ENCODE data around the gene ATG7. TPM values are rescaled to one million over a fixed set of nuclear protein-coding genes. Genes with fewer than 3 reads are reported as not detected.
A peak's percentile ranks its signal among the peaks of the same experiment; 100 is the strongest.

ATG7 gene
- total and polyA plus RNA-seq, 10 of the 15 experiments (the other 5 are each of a cell fraction or from before 2014, with no cell fraction given): 13.5 to 49.5 (median 26.4) TPM

GRCh38 chr3:11291808-11292207 is 19.6 kb downstream of the ATG7 start:
- CTCF ChIA-PET: interaction anchor here (0.9 to 5.1 kb wide), 3 partner anchors 19 to 43 kb away, joined by 3 to 31 read pairs (median 6); partner anchors contain the start of gene ATG7
- RAD21 ChIA-PET (ENCODE audit: unreplicated experiment): interaction anchor here (1.4 to 2.5 kb wide), 2 partner anchors 9 to 19 kb away, joined by 7 to 14 read pairs; partner anchors contain the start of gene ATG7
- 90% methylated on average over 5 of the region's 5 CpGs for WGBS (ENCODE audit: insufficient coverage, insufficient replicate concordance, low lambda C conversion rate, missing lambda C conversion rate)
- H3K4me3 ChIP-seq: no peak overlapping the region
- H3K4me1 ChIP-seq (ENCODE audit: control insufficient read depth, insufficient read depth, low read length): peaks cover 36% of the 10 kb centered on the region
- SMC1A ChIA-PET (ENCODE audit: uncharacterized antibody, unreplicated experiment): interaction anchor here (1.1 to 7.2 kb wide), 4 partner anchors 9 to 53 kb away, joined by 4 to 73 read pairs (median 32); partner anchors contain the start of gene ATG7
- peaks cover 0 to 2% of the 10 kb centered on the region in 2 experiments; a peak in 1 of 4 replicates for H3K36me3 ChIP-seq (ENCODE audit: control insufficient read depth in 2 of 2, insufficient read depth in 2 of 2, low read length in 1 of 2)
- no peak overlapping the region for H3K9ac ChIP-seq (ENCODE audit: control insufficient read depth, insufficient read depth, low read length)
- no peaks in the 10 kb centered on the region for H4K20me1 ChIP-seq (ENCODE audit: control insufficient read depth, insufficient read depth)
- intact Hi-C loops (cut with micrococcal nuclease; ENCODE audit: unreplicated experiment): no loop called here
- FAIRE-seq (no peak), DNase-seq (ENCODE audit: low read depth, low spot score) (no peak), ATAC-seq (no peak)
- no peaks in the 10 kb centered on the region for H3K9me3 ChIP-seq (replicated peaks; ENCODE audit: control insufficient read depth, insufficient read depth, low read length)
- no TSS peak for BruUV-seq (replicated peaks)
- TF ChIP-seq MEF2B (IDR thresholded peaks at IDR 0.05; ENCODE audit: partially characterized antibody, poor library complexity, severe bottlenecking): no peak
- peaks cover 2% of the 10 kb centered on the region for H3K79me2 ChIP-seq (ENCODE audit: control insufficient read depth, insufficient read depth, low read length)
- in situ Hi-C loops (cut with MboI): no loop called here
- POLR2A ChIA-PET: interaction anchor here (1.0 to 1.4 kb wide), 2 partner anchors 19 to 20 kb away, joined by 3 to 4 read pairs; partner anchors contain the start of gene ATG7
- H3K27ac ChIP-seq (ENCODE audit: control insufficient read depth, insufficient read depth): peak overlapping the region; percentile 35
- no peak overlapping the region; the same call in 1 of the 2 replicates for H3K4me2 ChIP-seq (ENCODE audit: control insufficient read depth, insufficient read depth)
- no peaks in the 10 kb centered on the region for H3K27me3 ChIP-seq (replicated peaks in 1 of 2; ENCODE audit: control insufficient read depth in 2 of 2, insufficient read depth in 2 of 2, low read length in 1 of 2)
- H2AFZ ChIP-seq (ENCODE audit: control insufficient read depth, low read depth, low read length): no peak overlapping the region

- Histone ChIP-seq H3K9ac (ENCODE audit: control insufficient read depth, insufficient read depth, low read length) (no peak overlapping the region), H3K9me3 (replicated peaks; ENCODE audit: control insufficient read depth, insufficient read depth, low read length) (no peaks in the 10 kb centered on the region), H4K20me1 (ENCODE audit: control insufficient read depth, insufficient read depth) (no peaks in the 10 kb centered on the region), H3K27me3 (replicated peaks in 1 of 2; ENCODE audit: control insufficient read depth in 2 of 2, insufficient read depth in 2 of 2, low read length in 1 of 2) (no peaks in the 10 kb centered on the region), H3K4me2 (ENCODE audit: control insufficient read depth, insufficient read depth) (no peak overlapping the region), H3K79me2 (ENCODE audit: control insufficient read depth, insufficient read depth, low read length) (no peaks in the 10 kb centered on the region), H3K4me1 (ENCODE audit: control insufficient read depth, insufficient read depth, low read length) (no peaks in the 10 kb centered on the region), H3K4me3 (no peak overlapping the region), H3K36me3 (ENCODE audit: control insufficient read depth in 2 of 2, insufficient read depth in 2 of 2, low read length in 1 of 2) (peaks cover 0 to 7% of the 10 kb centered on the region in 2 experiments; a peak in 2 of 4 replicates), H2AFZ (ENCODE audit: control insufficient read depth, low read depth, low read length) (no peak overlapping the region), H3K27ac (ENCODE audit: control insufficient read depth, insufficient read depth) (no peak overlapping the region)
- ATAC-seq (no peak), DNase-seq (ENCODE audit: low read depth, low spot score) (no peak), FAIRE-seq (no peak)
- RAD21 ChIA-PET (ENCODE audit: unreplicated experiment): interaction anchor here (1.3 kb wide), 1 partner anchor 9 kb away, joined by 3 read pairs; no protein-coding TSS in a partner anchor
- in situ Hi-C loops (cut with MboI): no loop called here
- TF ChIP-seq CUX1 (IDR thresholded peaks at IDR 0.05; ENCODE audit: insufficient replicate concordance, low read depth, low read length): no peak
- peak; percentile 93 for TF ChIP-seq PAX5 (IDR thresholded peaks at IDR 0.05; ENCODE audit: borderline replicate concordance, low read depth, low read length)
- no peak for TF ChIP-seq ZNF217 (IDR thresholded peaks at IDR 0.05)
- CTCF ChIA-PET: interaction anchor here (0.6 to 1.8 kb wide), 4 partner anchors 9 to 82 kb away, joined by 3 to 4 read pairs (median 3); partner anchors contain the start of gene ATG7
- intact Hi-C loops (cut with micrococcal nuclease; ENCODE audit: unreplicated experiment): no loop called here
- POLR2A ChIA-PET: interaction anchor here (0.6 to 1.2 kb wide), 2 partner anchors 9 to 212 kb away, joined by 4 read pairs; no protein-coding TSS in a partner anchor
- 95% methylated on average over 4 of the region's 4 CpGs for WGBS (ENCODE audit: insufficient coverage, insufficient replicate concordance, low lambda C conversion rate, missing lambda C conversion rate)
- BruUV-seq (replicated peaks): no TSS peak
- SMC1A ChIA-PET (ENCODE audit: uncharacterized antibody, unreplicated experiment): interaction anchor here (0.9 to 2.1 kb wide), 4 partner anchors 9 to 24 kb away, joined by 4 to 12 read pairs (median 6); partner anchors contain the start of gene ATG7
Observed at GRCh38 chr3:11297126-11297525, 24.9 kb downstream of the ATG7 start.
